B cell (primary cell): Measurements from ENCODE around the gene KCNF1. TPM values are rescaled to one million over a fixed set of nuclear protein-coding genes. Genes with fewer than 3 reads are reported as not detected.

ENCODE experiments used
- ATAC-seq: fragments of 200-7000 bp; cut with Tn5 transposase; one replicate; pipeline ENCODE4 v1.10.0; 2021; ENCODE audit warnings: low read depth, mild to moderate bottlenecking, moderate number of reproducible peaks, moderate library complexity
- CTCF ChIA-PET: fragments of 350-600 bp; sonication (Branson Sonifier 250); formaldehyde crosslinking; loops from one replicate; lab custom pipeline; 2021; ENCODE audit warnings: antibody characterized with exemption, inconsistent platforms; lab: Charles Lee
- POLR2A ChIA-PET: fragments of 350-600 bp; sonication (Branson Sonifier 250); formaldehyde crosslinking; loops from one replicate; lab custom pipeline; 2021; ENCODE audit warnings: antibody characterized with exemption; lab: Charles Lee
- DNase-seq: peaks from one replicate; pipeline ENCODE4 v3.0.0; 2013
- H2AFZ ChIP-seq: 2 replicates; pipeline ENCODE4 v1.6.1; 2012; ENCODE audit warnings: mild to moderate bottlenecking, low read depth, low read length; ENCODE audit not compliant: insufficient read depth, poor library complexity, severe bottlenecking
- H3K27ac ChIP-seq, 2 donors: 1 replicate in 1 of 2; 2 replicates in 1 of 2; pipeline ENCODE4 v1.5.1; 2012 to 2013; ENCODE audit warnings: low read length in 2 of 2, mild to moderate bottlenecking in 2 of 2, moderate library complexity in 1 of 2
- H3K27me3 ChIP-seq, 4 experiments: fragments of 200-600 bp in 1 of 4; sonication (generic) in 1 of 4; replicated peaks in 1 of 4; 1 replicate in 2 of 4; 2 replicates in 2 of 4; pipeline versions ENCODE4 v1.6.1 to v1.7.0; 2013 to 2016; ENCODE audit warnings: low read length in 3 of 4, mild to moderate bottlenecking in 2 of 4, mixed read lengths in 1 of 4, moderate library complexity in 1 of 4; ENCODE audit not compliant: insufficient read depth in 4 of 4, control insufficient read depth in 3 of 4; ENCODE audit errors: control extremely low read depth in 1 of 4
- H3K36me3 ChIP-seq, 2 experiments: replicated peaks in 1 of 2; 1 replicate in 1 of 2; 2 replicates in 1 of 2; pipeline versions ENCODE4 v1.6.1 to v1.7.1; 2013; ENCODE audit warnings: low read length in 1 of 2; ENCODE audit not compliant: insufficient read depth in 2 of 2, control insufficient read depth in 1 of 2; ENCODE audit errors: control extremely low read depth in 1 of 2, extremely low read depth in 1 of 2
- H3K4me1 ChIP-seq, 2 donors: fragments of 200-600 bp in 1 of 2; sonication (generic) in 1 of 2; 1 replicate in 1 of 2; 2 replicates in 1 of 2; pipeline versions ENCODE4 v1.5.1 to v1.6.1; 2013 to 2017; ENCODE audit warnings: low read length in 2 of 2; ENCODE audit not compliant: control insufficient read depth in 2 of 2, insufficient read depth in 2 of 2
- H3K4me2 ChIP-seq: replicated peaks from 2 replicates; pipeline ENCODE3; 2012; ENCODE audit warnings: mild to moderate bottlenecking, low read depth, low read length; ENCODE audit not compliant: poor library complexity, severe bottlenecking
- H3K4me3 ChIP-seq, 5 experiments: fragments of 200-600 bp in 1 of 5; sonication (generic) in 1 of 5; 1 replicate in 3 of 5; 2 replicates in 2 of 5; pipeline versions ENCODE4 v1.5.1 to v1.7.0; 2011 to 2016; ENCODE audit warnings: low read length in 4 of 5, mild to moderate bottlenecking in 4 of 5, low read depth in 2 of 5, control low read depth in 1 of 5, moderate library complexity in 1 of 5; ENCODE audit not compliant: insufficient read depth in 1 of 5; ENCODE audit errors: control extremely low read depth in 1 of 5, extremely low read depth in 1 of 5
- H3K79me2 ChIP-seq: fragments of 200-600 bp; sonication (generic); one replicate; pipeline ENCODE4 v1.6.0; 2016; ENCODE audit warnings: low read length; ENCODE audit not compliant: control insufficient read depth, insufficient read depth
- H3K9ac ChIP-seq: fragments of 200-600 bp; sonication (generic); 2 replicates; pipeline ENCODE4 v1.6.1; 2017; ENCODE audit warnings: mild to moderate bottlenecking, low read length, moderate library complexity
- H3K9me3 ChIP-seq, 3 donors: one replicate each; pipeline versions ENCODE4 v1.6.1 to v1.7.1; 2013; ENCODE audit warnings: low read length in 2 of 3; ENCODE audit not compliant: control insufficient read depth in 2 of 3, insufficient read depth in 1 of 3; ENCODE audit errors: control extremely low read depth in 1 of 3
- H4K20me1 ChIP-seq: 2 replicates; pipeline ENCODE4 v1.6.0; 2012; ENCODE audit warnings: mild to moderate bottlenecking, low read length; ENCODE audit not compliant: insufficient read depth, control insufficient read depth, poor library complexity, severe bottlenecking
- H3K27ac Mint-ChIP-seq: one replicate; pipeline ENCODE4 v1.8.0; 2021; ENCODE audit warnings: mixed read lengths
- H3K27me3 Mint-ChIP-seq: one replicate; pipeline ENCODE4 v1.8.0; 2021; ENCODE audit warnings: mixed read lengths
- H3K4me1 Mint-ChIP-seq: one replicate; pipeline ENCODE4 v1.8.0; 2021; ENCODE audit warnings: mixed read lengths
- H3K4me3 Mint-ChIP-seq: one replicate; pipeline ENCODE4 v1.8.0; 2021; ENCODE audit warnings: mixed read lengths
- H3K9me3 Mint-ChIP-seq: one replicate; pipeline ENCODE4 v1.8.0; 2022; ENCODE audit warnings: mixed read lengths; ENCODE audit not compliant: insufficient read depth
- CTCF ChIP-seq: fragments of 200-600 bp; IDR thresholded peaks from one replicate; pipeline ENCODE4 v1.8.0; 2022; ENCODE audit warnings: antibody characterized with exemption, mild to moderate bottlenecking
- EZH2 ChIP-seq: IDR thresholded peaks from 2 replicates; pipeline ENCODE4 v1.6.1; 2012; ENCODE audit warnings: borderline replicate concordance, low read depth, mild to moderate bottlenecking, moderate library complexity, low read length; ENCODE audit not compliant: insufficient read depth, poor library complexity, severe bottlenecking
- WGBS: methylation state at CpG from one replicate; pipeline ENCODE4 v1.1.5; 2013; ENCODE audit warnings: missing lambda C conversion rate; ENCODE audit not compliant: insufficient coverage; 5-methylcytosine and 5-hydroxymethylcytosine counted together
- intact Hi-C: fragments of 100-400 bp; cut with micrococcal nuclease; formaldehyde crosslinking; loops from one replicate; pipeline ENCODE4 v1.10.0; 2022
- polyA plus RNA-seq: library from polyadenylated mRNA; depleted of rRNA; stranded (reverse); fragments of >200 nt; gene quantifications from 2 replicates; pipeline ENCODE4 v1.2.3, GENCODE V29; 2012
- total RNA-seq, 2 donors: library from RNA; stranded (reverse); fragments of 120-200 nt in 1 of 2; gene quantifications; 1 replicate in 1 of 2; 2 replicates in 1 of 2; pipeline versions ENCODE4 v1.2.3 to v1.2.4, GENCODE V29; 2013 to 2022

KCNF1 gene
- total and polyA plus RNA-seq, 2 donors (not counting 1 experiment from before 2014, with no cell fraction given): not detected

GRCh38 chr2:10890706-10891270, 20.9 kb upstream of the KCNF1 start:
- POLR2A ChIA-PET: no interaction called here
- Mint-ChIP-seq H3K4me3 (no peak overlapping the region), H3K27me3 (peaks cover 26% of the 10 kb centered on the region), H3K4me1 (no peaks in the 10 kb centered on the region), H3K27ac (no peak overlapping the region), H3K9me3 (peaks cover 2% of the 10 kb centered on the region)
- Histone ChIP-seq H3K9ac (no peak overlapping the region), H3K36me3 (no peaks in the 10 kb centered on the region), H4K20me1 (no peaks in the 10 kb centered on the region), H3K9me3 (peaks cover 0 to 5% (median 0%) of the 10 kb centered on the region in 3 donors), H2AFZ (no peak overlapping the region), H3K4me3 (no peak overlapping the region), H3K27me3 (peaks cover 0 to 11% (median 0%) of the 10 kb centered on the region in 4 experiments), H3K79me2 (no peaks in the 10 kb centered on the region), H3K27ac (no peak overlapping the region), H3K4me2 (no peak overlapping the region), H3K4me1 (no peaks in the 10 kb centered on the region)
- TF ChIP-seq CTCF: no peak
- TF ChIP-seq EZH2: no peak
- ATAC-seq (no peak), DNase-seq (no peak)
- CTCF ChIA-PET: no interaction called here
- intact Hi-C loops: no loop called here
- WGBS: 88% methylated on average over 8 of the region's 8 CpGs

GRCh38 chr2:10891390-10891789, 20.3 kb upstream of the KCNF1 start:
- Histone ChIP-seq H4K20me1 (no peaks in the 10 kb centered on the region), H3K9me3 (peaks cover 0 to 5% (median 0%) of the 10 kb centered on the region in 3 donors), H3K4me3 (no peak overlapping the region), H3K4me2 (no peak overlapping the region), H3K27ac (no peak overlapping the region), H2AFZ (no peak overlapping the region), H3K27me3 (peaks cover 0 to 11% (median 0%) of the 10 kb centered on the region in 4 experiments), H3K79me2 (no peaks in the 10 kb centered on the region), H3K9ac (no peak overlapping the region), H3K36me3 (no peaks in the 10 kb centered on the region), H3K4me1 (no peaks in the 10 kb centered on the region)
- 93% methylated on average over 6 of the region's 6 CpGs for WGBS
- ChIA-PET POLR2A (no interaction called here), CTCF (no interaction called here)
- peaks cover 31% of the 10 kb centered on the region for H3K27me3 Mint-ChIP-seq
- H3K4me3 Mint-ChIP-seq: no peak overlapping the region
- DNase-seq (no peak), ATAC-seq (no peak)
- no peak for TF ChIP-seq CTCF
- TF ChIP-seq EZH2: no peak
- intact Hi-C loops: no loop called here
- no peaks in the 10 kb centered on the region for H3K4me1 Mint-ChIP-seq
- H3K9me3 Mint-ChIP-seq: peaks cover 2% of the 10 kb centered on the region
- no peak overlapping the region for H3K27ac Mint-ChIP-seq
